ENCODE data around the gene FAM193A.

GRCh38 chr4:2745516-2745915 lies 209.1 kb downstream of the FAM193A start:
- TF ChIP-seq ZBTB7A (IDR thresholded peaks at IDR 0.05; ENCODE audit: low read depth) (no peak), USF1 (IDR thresholded peaks at IDR 0.05) (no peak), RAD21 (IDR thresholded peaks at IDR 0.05; ENCODE audit: low read depth) (no peak), TCF12 (IDR thresholded peaks at IDR 0.05; ENCODE audit: low read depth) (no peak), NFIC (IDR thresholded peaks at IDR 0.05) (no peak), CEBPB (IDR thresholded peaks at IDR 0.05) (no peak)

Data from Ishikawa (cell line).